IPS-15b (cell line): ENCODE data around the gene PAAF1.

ENCODE experiments used
- H3K27me3 ChIP-seq: one replicate; pipeline ENCODE4 v1.6.1; 2013; ENCODE audit warnings: low read length; ENCODE audit not compliant: control insufficient read depth, insufficient read depth
- H3K36me3 ChIP-seq: one replicate; pipeline ENCODE4 v1.6.1; 2013; ENCODE audit warnings: low read length; ENCODE audit not compliant: control insufficient read depth, insufficient read depth
- H3K4me1 ChIP-seq: one replicate; pipeline ENCODE4 v1.6.1; 2013; ENCODE audit warnings: mild to moderate bottlenecking, low read length; ENCODE audit not compliant: control insufficient read depth, insufficient read depth
- H3K4me3 ChIP-seq: one replicate; pipeline ENCODE4 v1.5.1; 2013; ENCODE audit warnings: low read depth, low read length
- H3K9ac ChIP-seq: one replicate; pipeline ENCODE4 v1.6.1; 2013; ENCODE audit warnings: low read depth, mild to moderate bottlenecking, low read length
- H3K9me3 ChIP-seq: one replicate; pipeline ENCODE4 v1.6.1; 2013; ENCODE audit warnings: mild to moderate bottlenecking, low read length; ENCODE audit not compliant: control insufficient read depth, insufficient read depth

PAAF1 gene

DNA sequence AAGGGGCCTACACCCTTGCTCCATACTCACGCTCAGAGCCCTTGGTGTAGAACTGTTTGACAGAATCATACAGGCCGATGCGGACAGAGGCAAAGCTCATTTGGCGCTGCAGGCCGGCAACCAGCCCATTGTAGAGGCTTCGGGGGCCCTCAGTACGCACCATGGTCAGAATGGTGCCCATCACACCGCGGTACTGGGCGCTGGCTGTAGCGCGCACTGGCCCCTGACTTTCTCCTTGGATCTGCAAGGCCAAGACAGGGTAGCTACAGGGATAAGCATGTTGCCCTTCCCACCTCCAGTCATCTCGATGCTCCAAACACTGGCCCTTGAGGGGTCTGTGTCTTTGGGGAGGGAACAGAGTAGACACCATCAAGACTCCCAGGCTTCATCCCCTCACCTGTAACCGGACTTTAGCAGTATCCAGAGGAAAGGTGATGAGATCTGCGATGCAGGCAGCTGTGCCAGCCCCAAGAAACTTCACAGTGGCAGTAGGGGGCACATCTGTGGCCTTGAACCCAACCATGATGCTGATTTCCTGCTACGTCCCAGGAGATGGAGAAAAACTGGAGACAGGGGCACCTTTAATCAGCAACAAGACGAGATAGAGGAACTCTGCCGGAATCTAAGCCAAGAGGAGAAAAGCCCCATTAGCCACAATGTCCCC, 101.2 kb downstream of the PAAF1 start:
- H3K4me1 ChIP-seq = peaks cover 14% of the 10 kb centered on the region
- no peaks in the 10 kb centered on the region for H3K9me3 ChIP-seq
- peaks cover 45% of the 10 kb centered on the region for H3K36me3 ChIP-seq
- H3K4me3 ChIP-seq = no peak overlapping the region
- no peaks in the 10 kb centered on the region for H3K27me3 ChIP-seq
- no peak overlapping the region for H3K9ac ChIP-seq

DNA sequence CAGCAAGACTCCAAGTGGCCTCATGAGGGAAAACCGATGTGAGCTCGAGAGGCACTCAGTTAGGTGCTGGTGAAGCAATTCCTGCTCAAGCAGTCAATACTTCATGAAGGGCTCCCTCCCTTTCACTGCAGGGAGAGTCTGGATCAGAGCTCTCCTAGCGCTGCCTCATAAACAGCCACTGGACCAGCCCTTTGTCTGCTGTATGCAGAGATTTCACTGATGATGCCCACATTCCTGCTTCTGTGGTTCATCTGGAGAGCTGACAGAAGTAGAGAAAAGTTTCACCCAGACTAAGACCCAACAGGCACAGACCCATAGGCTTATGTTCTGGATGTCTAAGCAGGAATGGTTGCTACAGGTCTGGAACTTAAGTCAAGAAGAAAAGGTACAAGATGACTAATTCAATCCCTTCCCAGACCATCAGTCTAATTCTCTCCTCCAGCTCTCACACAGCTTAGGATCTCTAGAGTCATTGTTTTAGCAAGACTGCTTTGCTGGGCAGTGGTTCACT, 101.8 kb downstream of the PAAF1 start:
- H3K4me3 ChIP-seq = no peak overlapping the region
- H3K9me3 ChIP-seq = no peaks in the 10 kb centered on the region
- H3K36me3 ChIP-seq = peaks cover 45% of the 10 kb centered on the region
- H3K9ac ChIP-seq = no peak overlapping the region
- H3K4me1 ChIP-seq = peaks cover 16% of the 10 kb centered on the region
- no peaks in the 10 kb centered on the region for H3K27me3 ChIP-seq

DNA sequence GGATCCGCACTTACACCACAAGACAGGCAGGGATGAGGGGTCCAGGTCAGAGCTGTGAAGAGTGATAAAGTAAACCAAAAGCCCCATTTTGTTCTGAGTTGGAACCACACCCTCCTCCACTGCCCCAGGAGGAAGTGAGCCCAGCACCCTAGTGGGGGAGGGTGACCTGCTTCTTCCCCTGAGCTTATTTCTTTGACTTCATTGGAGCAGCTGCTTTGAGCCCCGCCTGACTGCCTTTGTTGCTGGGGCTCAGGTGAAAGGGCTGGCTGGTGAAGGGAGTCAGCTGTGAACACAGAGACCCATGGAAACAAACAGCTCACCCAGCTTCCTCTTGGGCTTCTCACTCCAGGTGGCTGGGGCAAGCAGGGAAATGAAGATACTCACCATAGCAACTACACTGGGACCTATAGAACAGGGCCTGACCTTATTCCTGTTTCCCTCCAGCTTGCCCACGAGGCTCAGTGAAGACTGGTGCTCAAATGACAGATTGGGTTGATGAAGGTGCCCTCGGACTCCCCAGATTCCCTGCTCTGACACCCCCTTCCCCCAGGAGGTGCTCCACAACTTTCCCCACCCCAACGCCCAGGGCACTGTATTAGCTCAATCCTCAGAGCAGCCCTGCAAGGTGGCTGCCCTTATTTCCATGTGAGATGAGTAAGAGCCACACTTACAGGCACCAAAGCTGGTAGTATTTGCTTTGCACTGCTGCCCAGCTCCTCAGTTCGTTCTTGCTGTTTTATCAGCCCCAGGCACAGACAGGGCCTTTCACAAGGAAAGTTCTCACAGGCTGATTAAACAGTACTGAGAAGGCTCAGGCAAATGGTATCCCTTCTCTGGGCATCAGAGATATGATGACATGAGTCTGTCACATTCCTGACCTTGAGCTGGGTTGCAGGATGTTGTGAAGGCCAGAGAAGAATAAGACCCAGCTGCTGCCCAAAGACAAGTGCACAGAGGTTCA, 103.5 kb downstream of the PAAF1 start:
- no peaks in the 10 kb centered on the region for H3K9me3 ChIP-seq
- H3K27me3 ChIP-seq = no peaks in the 10 kb centered on the region
- no peak overlapping the region for H3K9ac ChIP-seq
- peaks cover 19% of the 10 kb centered on the region for H3K4me1 ChIP-seq
- peaks cover 37% of the 10 kb centered on the region for H3K36me3 ChIP-seq
- no peak overlapping the region for H3K4me3 ChIP-seq
